ENCODE measurements around the gene MACROD2. TPM values are rescaled to one million over a fixed set of nuclear protein-coding genes. Genes with fewer than 3 reads are reported as not detected.

Gene MACROD2
- total and polyA plus RNA-seq, 2 of the 4 experiments (the other 2 are of a cell fraction) = not detected

- Histone ChIP-seq H3K9me3 (ENCODE audit: control insufficient read depth, insufficient read depth, low read length) (peaks cover 3% of the 10 kb centered on the region; the same call in 1 of the 2 replicates), H4K20me1 (ENCODE audit: insufficient read depth, low read length) (no peaks in the 10 kb centered on the region), H3K79me1 (ENCODE audit: low read depth in 1 of 2, low read length in 2 of 2) (no peaks in the 10 kb centered on the region), H3K14ac (replicated peaks; ENCODE audit: low read depth, low read length) (no peak overlapping the region), H2BK5ac (ENCODE audit: low read depth, low read length, poor library complexity, severe bottlenecking) (no peak overlapping the region), H3K4ac (ENCODE audit: low read depth, low read length) (no peak overlapping the region), H3K4me3 (ENCODE audit: insufficient read depth, low read depth, low read length) (no peak overlapping the region), H3K4me2 (ENCODE audit: low read depth, low read length) (no peak overlapping the region), H3K18ac (ENCODE audit: low read depth, low read length) (no peak overlapping the region), H4K91ac (ENCODE audit: insufficient read depth, low read depth, low read length) (no peak overlapping the region), H3K27ac (ENCODE audit: insufficient read depth, low read length) (no peak overlapping the region), H3K56ac (ENCODE audit: extremely low read depth, insufficient read depth, low read length) (no peak overlapping the region), H3K9me1 (ENCODE audit: insufficient read depth, low read length) (no peaks in the 10 kb centered on the region), H4K8ac (ENCODE audit: low read depth in 2 of 2, low read length in 2 of 2) (no peak overlapping the region), H3K4me1 (ENCODE audit: control insufficient read depth, insufficient read depth, low read length) (no peaks in the 10 kb centered on the region), H3K36me3 (ENCODE audit: control insufficient read depth, insufficient read depth, low read length) (no peaks in the 10 kb centered on the region), H2AK9ac (replicated peaks; ENCODE audit: low read depth, low read length, poor library complexity) (no peak overlapping the region), H2BK120ac (ENCODE audit: low read depth, low read length) (no peak overlapping the region), H2AK5ac (ENCODE audit: low read depth, low read length) (no peak overlapping the region), H4K5ac (ENCODE audit: low read depth, low read length) (no peak overlapping the region), H2BK15ac (ENCODE audit: low read depth, low read length) (no peak overlapping the region), H2BK20ac (ENCODE audit: low read depth, low read length) (no peak overlapping the region), H3K9ac (ENCODE audit: low read depth, low read length) (no peak overlapping the region), H3K27me3 (ENCODE audit: control insufficient read depth, insufficient read depth, low read length) (no peaks in the 10 kb centered on the region), H2AFZ (replicated peaks; ENCODE audit: low read length, poor library complexity) (no peak overlapping the region), H3K23ac (ENCODE audit: low read depth, low read length) (no peak overlapping the region)
- POLR2A ChIA-PET (ENCODE audit: unreplicated experiment) = no interaction called here
- WGBS, 2 experiments (ENCODE audit: extremely low coverage in 2 of 2, insufficient read length in 1 of 2) = no CpG with 5 or more reads among the region's 5 CpGs
- intact Hi-C loops (cut with micrococcal nuclease) (no loop called here), in situ Hi-C loops (cut with MboI; ENCODE audit: low sequenced_read_pairs) (no loop called here), dilution Hi-C loops (cut with HindIII; ENCODE audit: low sequenced_read_pairs, unreplicated experiment) (no loop called here)
- TF ChIP-seq SMC3 (IDR thresholded peaks at IDR 0.05; ENCODE audit: low read depth, low read length) = no peak
- TF ChIP-seq POLR2A (IDR thresholded peaks at IDR 0.05; ENCODE audit: low read depth, low read length) = no peak
- no peak for TF ChIP-seq RAD21 (IDR thresholded peaks at IDR 0.05; ENCODE audit: low read length)
- no peak for TF ChIP-seq CEBPB (IDR thresholded peaks at IDR 0.05; ENCODE audit: low read depth, low read length)
- TF ChIP-seq, protein P1, sequence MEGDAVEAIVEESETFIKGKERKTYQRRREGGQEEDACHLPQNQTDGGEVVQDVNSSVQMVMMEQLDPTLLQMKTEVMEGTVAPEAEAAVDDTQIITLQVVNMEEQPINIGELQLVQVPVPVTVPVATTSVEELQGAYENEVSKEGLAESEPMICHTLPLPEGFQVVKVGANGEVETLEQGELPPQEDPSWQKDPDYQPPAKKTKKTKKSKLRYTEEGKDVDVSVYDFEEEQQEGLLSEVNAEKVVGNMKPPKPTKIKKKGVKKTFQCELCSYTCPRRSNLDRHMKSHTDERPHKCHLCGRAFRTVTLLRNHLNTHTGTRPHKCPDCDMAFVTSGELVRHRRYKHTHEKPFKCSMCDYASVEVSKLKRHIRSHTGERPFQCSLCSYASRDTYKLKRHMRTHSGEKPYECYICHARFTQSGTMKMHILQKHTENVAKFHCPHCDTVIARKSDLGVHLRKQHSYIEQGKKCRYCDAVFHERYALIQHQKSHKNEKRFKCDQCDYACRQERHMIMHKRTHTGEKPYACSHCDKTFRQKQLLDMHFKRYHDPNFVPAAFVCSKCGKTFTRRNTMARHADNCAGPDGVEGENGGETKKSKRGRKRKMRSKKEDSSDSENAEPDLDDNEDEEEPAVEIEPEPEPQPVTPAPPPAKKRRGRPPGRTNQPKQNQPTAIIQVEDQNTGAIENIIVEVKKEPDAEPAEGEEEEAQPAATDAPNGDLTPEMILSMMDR (conservative IDR thresholded peaks at IDR 0.05; ENCODE audit: low read depth, low read length) = no peak
- TF ChIP-seq USF2 (IDR thresholded peaks at IDR 0.05; ENCODE audit: low read depth, low read length) = no peak
- TF ChIP-seq, protein P2, sequence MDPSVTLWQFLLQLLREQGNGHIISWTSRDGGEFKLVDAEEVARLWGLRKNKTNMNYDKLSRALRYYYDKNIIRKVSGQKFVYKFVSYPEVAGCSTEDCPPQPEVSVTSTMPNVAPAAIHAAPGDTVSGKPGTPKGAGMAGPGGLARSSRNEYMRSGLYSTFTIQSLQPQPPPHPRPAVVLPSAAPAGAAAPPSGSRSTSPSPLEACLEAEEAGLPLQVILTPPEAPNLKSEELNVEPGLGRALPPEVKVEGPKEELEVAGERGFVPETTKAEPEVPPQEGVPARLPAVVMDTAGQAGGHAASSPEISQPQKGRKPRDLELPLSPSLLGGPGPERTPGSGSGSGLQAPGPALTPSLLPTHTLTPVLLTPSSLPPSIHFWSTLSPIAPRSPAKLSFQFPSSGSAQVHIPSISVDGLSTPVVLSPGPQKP (IDR thresholded peaks at IDR 0.05; ENCODE audit: borderline replicate concordance, low read depth, low read length) = no peak
- no peak for TF ChIP-seq FOS (IDR thresholded peaks at IDR 0.05; ENCODE audit: low read depth, low read length)
- TF ChIP-seq CHD1 (IDR thresholded peaks at IDR 0.05; ENCODE audit: low read depth, low read length) = no peak
- no peak for TF ChIP-seq MAZ (IDR thresholded peaks at IDR 0.05; ENCODE audit: borderline replicate concordance, low read depth, low read length)
- TF ChIP-seq MAFK (IDR thresholded peaks at IDR 0.05; ENCODE audit: low read depth, low read length) = no peak
- no peak for TF ChIP-seq RCOR1 (IDR thresholded peaks at IDR 0.05; ENCODE audit: insufficient replicate concordance, low read length)
- no peak for TF ChIP-seq MXI1 (IDR thresholded peaks at IDR 0.05; ENCODE audit: borderline replicate concordance, low read depth, low read length)
- no peak for TF ChIP-seq NFE2L2 (IDR thresholded peaks at IDR 0.05; ENCODE audit: low read depth, low read length)
- no TSS peak for BruUV-seq (replicated peaks)
- ATAC-seq (ENCODE audit: low read depth) (no peak), DNase-seq (no peak)
- CTCF ChIA-PET = no interaction called here
These were observed 1871.8 kb downstream of the MACROD2 start for GRCh38 chr20:15866916-15867730.

Measured in IMR-90 (cell line).